Right lobe of liver (tissue), 6 donors: ENCODE results near the gene RAB36. TPM values are rescaled to one million over a fixed set of nuclear protein-coding genes. Genes with fewer than 3 reads are reported as not detected.

ENCODE experiments used
- ATAC-seq, 4 donors: fragments of 200-7000 bp; cut with Tn5 transposase; one replicate each; pipeline ENCODE4 v1.9.1; 2020; ENCODE audit warnings: mild to moderate bottlenecking in 4 of 4, moderate library complexity in 4 of 4
- DNase-seq, 3 donors: peaks; one replicate each; pipeline ENCODE4 v3.0.0-alpha.2; 2020
- H3K27ac ChIP-seq, 3 donors: fragments of 200-600 bp; one replicate each; pipeline ENCODE4 v1.8.0; 2022
- H3K27me3 ChIP-seq, 2 donors: fragments of 200-600 bp; one replicate each; pipeline ENCODE4 v1.8.0; 2022
- H3K36me3 ChIP-seq, 4 donors: fragments of 200-600 bp; sonication (generic) in 1 of 4; one replicate each; pipeline versions ENCODE4 v1.5.1 to v1.8.0; 2017 to 2022; ENCODE audit warnings: control low read depth in 1 of 4
- H3K4me1 ChIP-seq, 4 donors: fragments of 200-600 bp; sonication (generic) in 1 of 4; one replicate each; pipeline versions ENCODE4 v1.5.1 to v1.8.0; 2017 to 2022; ENCODE audit warnings: control low read depth in 1 of 4
- H3K4me3 ChIP-seq, 3 donors: fragments of 200-600 bp; one replicate each; pipeline ENCODE4 v1.8.0; 2022
- H3K9me3 ChIP-seq, 4 donors: fragments of 200-600 bp; sonication (generic) in 1 of 4; one replicate each; pipeline versions ENCODE4 v1.5.1 to v1.8.0; 2017 to 2022; ENCODE audit warnings: control low read depth in 1 of 4
- POLR2A ChIP-seq: fragments of 450-650 bp; IDR thresholded peaks from one replicate; pipeline ENCODE4 v1.6.1; 2017; ENCODE audit warnings: antibody characterized with exemption, mild to moderate bottlenecking
- WGBS: methylation state at CpG from one replicate; pipeline ENCODE4 v1.1.6; 2018; ENCODE audit warnings: low coverage, low lambda C conversion rate; ENCODE audit not compliant: insufficient coverage; ENCODE audit errors: missing lambda C conversion rate; 5-methylcytosine and 5-hydroxymethylcytosine counted together
- intact Hi-C, 2 donors: fragments of 100-400 bp; cut with DNase I; formaldehyde crosslinking; loops; one replicate each; pipeline versions ENCODE4 v1.11.2 to v1.14.1; 2022
- total RNA-seq, 6 experiments: library from RNA; depleted of rRNA in 2 of 6; stranded (reverse); fragments of >200 nt in 2 of 6; fragmentation: NEBNext Ultra II Directional in 3 of 6; extraction: Animal tissue kit (Norgen Biotek cat#: 25700) in 3 of 6; gene quantifications; one replicate each; pipeline versions ENCODE4 v1.1.0 to v1.2.4, GENCODE V29; 2016 to 2023
- TF ChIP-seq, protein P1 (sequence below), 4 donors: fragments of 200-600 bp in 3 of 4; fragments of 450-650 bp in 1 of 4; IDR thresholded peaks; one replicate each; pipeline versions ENCODE4 v1.5.1 to v1.8.0; 2016 to 2022; ENCODE audit warnings: antibody characterized with exemption in 4 of 4, mild to moderate bottlenecking in 2 of 4
- donor health status: DM: no; HTN: yes; CAD: no.
- donor health status: DM: no; HTN: no; CAD: no.
- donor health status: DM: no; HTN: no; CAD: no.
- donor health status: DM: no; HTN: yes; CAD: no.
- donor health status: DM: no; HTN: yes; CAD: no.

Gene RAB36
- total RNA-seq, 6 experiments from 2014 or later, result 0.07 to 0.65 (median 0.19) TPM

DNA sequence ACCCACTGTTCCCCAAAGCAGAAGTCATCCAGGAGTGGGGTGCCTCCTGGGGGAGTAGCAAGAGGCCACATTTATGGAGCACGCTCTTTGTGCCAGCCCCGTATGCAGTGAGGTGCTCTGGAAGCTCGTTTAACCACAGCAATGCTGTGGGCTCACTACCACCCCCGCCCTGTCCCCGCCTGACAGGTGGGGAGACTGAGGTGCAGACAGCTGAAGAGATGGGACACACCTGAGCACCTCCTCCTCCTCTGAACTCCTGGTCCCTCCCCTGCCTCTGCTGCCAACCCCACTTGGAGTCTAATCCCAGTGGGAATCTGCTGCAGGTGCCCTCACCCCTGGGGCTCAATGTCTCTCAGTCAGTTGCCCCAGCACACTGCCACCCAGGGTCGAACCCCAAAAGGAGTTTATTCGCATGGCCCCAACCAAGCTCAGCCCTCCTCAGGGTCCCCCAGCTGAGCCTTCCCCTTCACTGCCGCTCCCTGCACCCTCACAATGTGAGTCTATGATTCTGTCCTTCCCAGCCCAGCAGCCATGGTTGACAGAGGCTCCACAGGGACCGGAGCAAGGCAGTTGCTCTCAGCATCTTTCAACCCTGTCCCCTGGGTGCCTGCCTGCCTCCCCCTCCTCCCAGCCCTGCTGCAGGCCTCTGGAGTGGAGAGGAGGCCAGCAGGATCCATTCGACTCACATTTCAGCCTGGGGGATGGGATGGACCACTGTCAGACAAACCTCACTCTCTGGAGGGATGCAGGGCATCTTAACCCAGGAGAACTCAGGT, 21.8 kb downstream of the RAB36 start:
- 90% methylated on average over 2 of the region's 10 CpGs for WGBS
- TF ChIP-seq, protein P1, sequence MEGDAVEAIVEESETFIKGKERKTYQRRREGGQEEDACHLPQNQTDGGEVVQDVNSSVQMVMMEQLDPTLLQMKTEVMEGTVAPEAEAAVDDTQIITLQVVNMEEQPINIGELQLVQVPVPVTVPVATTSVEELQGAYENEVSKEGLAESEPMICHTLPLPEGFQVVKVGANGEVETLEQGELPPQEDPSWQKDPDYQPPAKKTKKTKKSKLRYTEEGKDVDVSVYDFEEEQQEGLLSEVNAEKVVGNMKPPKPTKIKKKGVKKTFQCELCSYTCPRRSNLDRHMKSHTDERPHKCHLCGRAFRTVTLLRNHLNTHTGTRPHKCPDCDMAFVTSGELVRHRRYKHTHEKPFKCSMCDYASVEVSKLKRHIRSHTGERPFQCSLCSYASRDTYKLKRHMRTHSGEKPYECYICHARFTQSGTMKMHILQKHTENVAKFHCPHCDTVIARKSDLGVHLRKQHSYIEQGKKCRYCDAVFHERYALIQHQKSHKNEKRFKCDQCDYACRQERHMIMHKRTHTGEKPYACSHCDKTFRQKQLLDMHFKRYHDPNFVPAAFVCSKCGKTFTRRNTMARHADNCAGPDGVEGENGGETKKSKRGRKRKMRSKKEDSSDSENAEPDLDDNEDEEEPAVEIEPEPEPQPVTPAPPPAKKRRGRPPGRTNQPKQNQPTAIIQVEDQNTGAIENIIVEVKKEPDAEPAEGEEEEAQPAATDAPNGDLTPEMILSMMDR (IDR thresholded peaks at IDR 0.05), result no peak
- Histone ChIP-seq H3K4me1 (peaks cover 0 to 29% (median 10%) of the 10 kb centered on the region in 4 donors), H3K27me3 (no peaks in the 10 kb centered on the region), H3K36me3 (no peaks in the 10 kb centered on the region), H3K4me3 (no peak overlapping the region), H3K27ac (no peak overlapping the region), H3K9me3 (no peaks in the 10 kb centered on the region)
- intact Hi-C loops, result loop anchor here in 1 of 2 donors (10.0 kb wide), 1 partner anchor 218 kb away; no protein-coding TSS in a partner anchor
- ATAC-seq (no peak), DNase-seq (no peak)

DNA sequence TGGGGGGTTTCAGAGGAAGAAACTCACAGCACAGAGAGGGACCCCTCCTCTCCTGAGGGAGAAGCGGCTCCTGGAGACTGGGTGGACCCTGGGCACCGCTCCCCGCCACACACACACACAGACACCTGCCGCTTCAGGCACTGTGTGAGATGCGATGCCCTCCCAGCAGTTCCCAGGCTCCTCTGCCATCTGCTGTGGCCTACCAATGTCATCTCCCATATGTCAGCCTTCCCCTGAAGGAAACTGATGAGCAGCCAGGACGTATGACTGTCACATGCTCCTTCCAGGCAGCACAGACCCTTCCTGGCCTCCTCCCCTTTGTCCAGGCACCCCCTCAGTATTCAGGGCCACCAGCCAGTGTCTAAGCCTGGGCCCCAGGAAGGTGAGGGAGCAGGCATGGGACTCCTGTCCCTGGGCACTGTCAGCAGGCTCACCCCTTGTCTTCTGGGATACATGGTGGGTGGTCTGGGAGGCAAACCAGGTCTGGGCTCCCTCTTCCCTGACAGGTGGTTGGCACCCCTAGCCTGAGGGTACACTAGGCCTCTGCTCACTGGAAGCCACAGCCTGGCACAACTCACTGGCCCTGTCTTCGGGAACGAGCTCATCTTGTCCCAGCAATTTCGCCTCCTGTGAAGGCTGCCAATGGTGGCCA, 23.2 kb downstream of the RAB36 start:
- DNase-seq (no peak), ATAC-seq (no peak)
- 100% methylated on average over 1 of the region's 9 CpGs for WGBS
- no peak overlapping the region for H3K4me3 ChIP-seq
- intact Hi-C loops, result loop anchor here in 1 of 2 donors (10.0 kb wide), 1 partner anchor 216 kb away; no protein-coding TSS in a partner anchor
- TF ChIP-seq POLR2A, result no peak
- H3K9me3 ChIP-seq, result no peaks in the 10 kb centered on the region
- H3K27me3 ChIP-seq, result no peaks in the 10 kb centered on the region
- H3K36me3 ChIP-seq, result no peaks in the 10 kb centered on the region
- H3K27ac ChIP-seq, result no peak overlapping the region
- H3K4me1 ChIP-seq, result peaks cover 0 to 25% (median 10%) of the 10 kb centered on the region in 4 donors

DNA sequence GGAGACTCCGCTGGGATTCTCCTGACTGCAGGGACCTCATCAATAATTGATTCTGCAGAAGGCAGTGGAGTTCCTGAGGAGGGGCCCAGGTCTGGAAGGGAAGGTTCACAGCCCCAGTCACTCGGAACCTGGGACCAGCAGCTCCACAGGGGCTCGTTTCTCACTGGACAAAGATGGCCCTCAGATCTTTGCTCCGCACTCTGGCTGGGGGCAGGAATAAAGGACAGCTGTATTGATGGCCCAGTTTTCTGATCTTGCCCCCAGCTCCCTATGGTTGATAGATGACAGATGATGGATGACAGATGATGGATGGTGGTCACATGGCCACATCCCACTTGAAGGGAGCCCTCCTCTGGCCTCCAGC, 23.7 kb downstream of the RAB36 start:
- no peak for TF ChIP-seq POLR2A
- TF ChIP-seq, protein P1 (IDR thresholded peaks at IDR 0.05), result no peak
- Histone ChIP-seq H3K36me3 (no peaks in the 10 kb centered on the region), H3K27me3 (no peaks in the 10 kb centered on the region), H3K27ac (no peak overlapping the region), H3K9me3 (no peaks in the 10 kb centered on the region), H3K4me3 (no peak overlapping the region), H3K4me1 (peaks cover 0 to 20% (median 8%) of the 10 kb centered on the region in 4 donors)
- no peak for ATAC-seq
- 86% methylated on average over 2 of the region's 4 CpGs for WGBS
- no peak for DNase-seq
- intact Hi-C loops, result loop anchor here in 1 of 2 donors (10.0 kb wide), 1 partner anchor 216 kb away; no protein-coding TSS in a partner anchor

DNA sequence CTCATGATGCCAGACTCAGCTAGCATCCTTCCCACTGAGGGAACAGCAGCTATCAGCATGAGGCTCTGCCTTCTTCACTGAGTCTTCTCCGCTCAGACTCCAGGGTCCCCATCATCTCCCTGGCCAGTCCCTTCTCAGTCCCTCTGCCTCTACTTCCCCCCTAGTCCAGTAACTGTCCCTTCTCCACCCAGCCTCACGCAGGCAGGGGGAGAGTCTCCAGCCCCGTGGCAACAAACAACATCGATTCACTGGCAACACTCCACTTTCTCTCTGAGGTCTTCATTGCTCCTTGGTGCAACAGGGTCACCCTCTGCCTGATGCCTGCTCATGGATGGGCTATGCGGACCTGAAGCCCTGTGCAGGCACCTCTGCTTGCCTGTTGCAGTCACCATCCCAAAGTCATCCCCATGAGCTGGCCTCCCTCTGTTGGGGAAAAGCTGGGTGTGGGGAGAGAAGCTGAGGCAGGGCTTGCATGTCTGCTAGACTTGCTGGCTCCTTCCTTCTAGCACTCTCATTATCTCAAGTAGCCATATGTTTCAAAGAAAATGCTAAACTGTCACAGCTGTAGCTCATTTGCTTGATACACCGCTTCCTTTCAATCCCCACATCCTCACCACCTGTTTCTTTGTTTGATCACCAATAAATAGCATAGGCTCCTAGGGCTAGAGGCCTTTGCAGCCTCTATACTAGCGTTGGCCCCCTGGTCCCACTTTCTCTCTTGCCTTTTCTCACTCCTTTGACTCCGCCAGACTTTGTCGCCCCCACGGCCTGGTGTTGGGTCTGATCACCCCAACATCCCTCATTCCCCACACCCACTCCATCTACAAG, 30.8 kb downstream of the RAB36 start:
- Histone ChIP-seq H3K27me3 (no peaks in the 10 kb centered on the region), H3K4me1 (peaks cover 0 to 17% (median 7%) of the 10 kb centered on the region in 4 donors), H3K27ac (no peak overlapping the region), H3K9me3 (no peaks in the 10 kb centered on the region), H3K36me3 (no peaks in the 10 kb centered on the region), H3K4me3 (no peak overlapping the region)
- DNase-seq, result no peak
- TF ChIP-seq, protein P1 (IDR thresholded peaks at IDR 0.05), result no peak
- TF ChIP-seq POLR2A, result no peak
- WGBS, result 86% methylated on average over 7 of the region's 10 CpGs
- no peak for ATAC-seq
- intact Hi-C loops, result loop anchor here (2.0 to 5.0 kb wide), 2 partner anchors 106 to 107 kb away; no protein-coding TSS in a partner anchor
